ENCODE data around the gene TBC1D22A. TPM values are rescaled to one million over a fixed set of nuclear protein-coding genes. Genes with fewer than 3 reads are reported as not detected.

TBC1D22A gene
- total and polyA plus RNA-seq, 2 donors (not counting 3 experiments of a cell fraction or from before 2014, with no cell fraction given) = 26.1 to 32.4 TPM

- H3K36me3 ChIP-seq (ENCODE audit: control insufficient read depth in 2 of 2, extremely low read depth in 1 of 2, insufficient read depth in 2 of 2, low read length in 2 of 2) = no peaks in the 10 kb centered on the region
- H3K9ac ChIP-seq (replicated peaks; ENCODE audit: extremely low read depth, insufficient read depth, low read length) = no peak overlapping the region
- no peaks in the 10 kb centered on the region for H3K79me2 ChIP-seq (ENCODE audit: control insufficient read depth, insufficient read depth, low read length)
- no peaks in the 10 kb centered on the region for H3K9me1 ChIP-seq (replicated peaks; ENCODE audit: control insufficient read depth, extremely low read depth, insufficient read depth, low read length)
- CTCF ChIA-PET = no interaction called here
- no peaks in the 10 kb centered on the region for H4K20me1 ChIP-seq (replicated peaks; ENCODE audit: control insufficient read depth, extremely low read depth, insufficient read depth, low read length)
- TF ChIP-seq CTCF (IDR thresholded peaks at IDR 0.05; ENCODE audit: extremely low read depth in 1 of 2, insufficient read depth in 1 of 2, low read depth in 1 of 2, low read length in 2 of 2) = no peak
- TF ChIP-seq GATA2 (IDR thresholded peaks at IDR 0.05; ENCODE audit: insufficient read depth, insufficient read length, low read depth, low read length) = no peak
- TF ChIP-seq FOS (IDR thresholded peaks at IDR 0.05; ENCODE audit: borderline replicate concordance, insufficient read depth, low read length) = no peak
- no peak for TF ChIP-seq MYC (IDR thresholded peaks at IDR 0.05; ENCODE audit: low read depth, low read length)
- no peak for TF ChIP-seq POLR2A (IDR thresholded peaks at IDR 0.05; ENCODE audit: low read depth, low read length)
- no peak for TF ChIP-seq MAX (IDR thresholded peaks at IDR 0.05; ENCODE audit: insufficient read depth, insufficient read length)
- no peak for TF ChIP-seq JUN (IDR thresholded peaks at IDR 0.05; ENCODE audit: borderline replicate concordance, insufficient read depth, insufficient read length, low read depth)
- TF ChIP-seq EZH2 (IDR thresholded peaks at IDR 0.05; ENCODE audit: borderline replicate concordance, low read depth, low read length, severe bottlenecking) = no peak
- no peak for TF ChIP-seq POLR2AphosphoS5 (IDR thresholded peaks at IDR 0.05; ENCODE audit: insufficient read depth, low read depth, low read length)
- DNase-seq (ENCODE audit: low read depth, low spot score) (no peak), FAIRE-seq (no peak)
- no peak overlapping the region for H3K27ac ChIP-seq (ENCODE audit: insufficient read depth, low read depth, low read length)
- H3K4me3 ChIP-seq (replicated peaks in 1 of 3; ENCODE audit: insufficient read depth in 1 of 3, low read depth in 1 of 3, low read length in 3 of 3) = no peak overlapping the region
- H2AFZ ChIP-seq (ENCODE audit: low read depth, low read length) = no peak overlapping the region
- POLR2A ChIA-PET = no interaction called here
- dilution Hi-C loops (cut with MboI; ENCODE audit: extremely low pct_ligation_motif_present, low sequenced_read_pairs) (no loop called here), intact Hi-C loops (cut with micrococcal nuclease) (no loop called here)
- no TSS peak for BruUV-seq (replicated peaks)
- H3K4me2 ChIP-seq (ENCODE audit: insufficient read depth, low read length) = no peak overlapping the region
- H3K4me1 ChIP-seq (ENCODE audit: control insufficient read depth, extremely low read depth, insufficient read depth, low read length) = peaks cover 6% of the 10 kb centered on the region
- no peaks in the 10 kb centered on the region for H3K27me3 ChIP-seq (ENCODE audit: control insufficient read depth in 2 of 2, insufficient read depth in 2 of 2, low read length in 2 of 2)
- no peaks in the 10 kb centered on the region for H3K9me3 ChIP-seq (replicated peaks; ENCODE audit: control insufficient read depth, insufficient read depth, low read length)
Observed at GRCh38 chr22:47148956-47149728, 386.7 kb downstream of the TBC1D22A start.
